Stimulated activated CD4-positive, alpha-beta T cell treated with anti-CD3 and anti-CD28 coated beads, Interleukin-2, amount 100 ng/mL, for 4 hours (primary cell): ENCODE results near the gene OPALIN.

Source experiments
- DNase-seq: peaks from one replicate; pipeline ENCODE4 v3.0.0-alpha.2; 2020; ENCODE audit warnings: low read depth

The OPALIN gene

GRCh38 chr10:96298362-96298761 is 60.4 kb downstream of the OPALIN start:
- no peak for DNase-seq

GRCh38 chr10:96297486-96297885 is 61.3 kb downstream of the OPALIN start:
- no peak for DNase-seq

- DNase-seq = no peak
Observed at GRCh38 chr10:96295475-96295874, 63.3 kb downstream of the OPALIN start.
